Stomach (tissue), 9 donors: ENCODE data around the gene IRAK1. TPM values are rescaled to one million over a fixed set of nuclear protein-coding genes. Genes with fewer than 3 reads are reported as not detected.
"Not testable (repeated sequence)": the region's sequence is repeated elsewhere in the genome, so short reads cannot be mapped to it uniquely, and the experiment has no call there.

ENCODE experiments used
- DNase-seq, 2 donors: peaks; one replicate each; pipeline versions ENCODE4 v3.0.0 to v3.0.0-alpha.2; 2013 to 2019
- H3K27ac ChIP-seq, 5 donors: fragments of 200-600 bp in 4 of 5; sonication (generic) in 4 of 5; one replicate each; pipeline ENCODE4 v1.5.1; 2013 to 2019; ENCODE audit warnings: mild to moderate bottlenecking in 1 of 5, moderate library complexity in 1 of 5
- H3K27me3 ChIP-seq, 3 donors: fragments of 200-600 bp; sonication (generic); one replicate each; pipeline ENCODE4 v1.5.1; 2017 to 2019; ENCODE audit warnings: mixed run types in 1 of 3
- H3K36me3 ChIP-seq, 4 donors: fragments of 200-600 bp; sonication (generic); 1 replicate in 3 of 4; 2 replicates in 1 of 4; pipeline ENCODE4 v1.5.1; 2016 to 2019
- H3K4me1 ChIP-seq, 4 donors: fragments of 200-600 bp; sonication (generic); one replicate each; pipeline ENCODE4 v1.5.1; 2016 to 2019
- H3K4me3 ChIP-seq, 4 donors: fragments of 200-600 bp; sonication (generic) in 3 of 4; one replicate each; pipeline ENCODE4 v1.5.1; 2016 to 2019; ENCODE audit warnings: mild to moderate bottlenecking in 1 of 4
- H3K9me3 ChIP-seq, 4 donors: fragments of 200-600 bp; sonication (generic); one replicate each; pipeline ENCODE4 v1.5.1; 2016 to 2019
- CTCF ChIP-seq, 7 experiments: fragments of 450-650 bp in 4 of 7; fragments of 200-600 bp in 3 of 7; sonication (generic) in 3 of 7; IDR thresholded peaks; one replicate each; pipeline ENCODE4 v1.5.1; 2016 to 2019; ENCODE audit warnings: antibody characterized with exemption in 7 of 7, control low read depth in 2 of 7, mild to moderate bottlenecking in 1 of 7
- EP300 ChIP-seq: sonication (generic); formaldehyde crosslinking; IDR thresholded peaks from one replicate; pipeline ENCODE4 v1.6.1; 2017; ENCODE audit warnings: antibody characterized with exemption
- POLR2A ChIP-seq, 4 donors: fragments of 450-650 bp; IDR thresholded peaks; one replicate each; pipeline ENCODE4 v1.6.1; 2016; ENCODE audit warnings: antibody characterized with exemption in 4 of 4, control low read depth in 2 of 4, mild to moderate bottlenecking in 1 of 4, moderate library complexity in 1 of 4
- POLR2AphosphoS5 ChIP-seq, 3 donors: sonication (generic); formaldehyde crosslinking; IDR thresholded peaks; one replicate each; pipeline ENCODE4 v1.6.1; 2016; ENCODE audit warnings: antibody characterized with exemption in 3 of 3
- WGBS, 5 donors: extraction: QIAGEN DNeasy Blood & Tissue Kit in 3 of 5; methylation state at CpG; one replicate each; pipeline versions ENCODE4 v1.1.5 to v1.1.7; 2013 to 2018; 5-methylcytosine and 5-hydroxymethylcytosine counted together
- intact Hi-C: fragments of 100-400 bp; cut with DNase I; formaldehyde crosslinking; loops from one replicate; pipeline ENCODE4 v1.15.1; 2023; ENCODE audit warnings: low total_unique reads
- polyA plus RNA-seq, 3 donors: library from polyadenylated mRNA; stranded (reverse); fragments of 200-250 nt; gene quantifications; one replicate each; pipeline ENCODE4 v1.2.3, GENCODE V29; 2013
- total RNA-seq, 5 donors: library from RNA; depleted of rRNA; stranded (reverse); fragments of >200 nt; gene quantifications; one replicate each; pipeline versions ENCODE4 v1.1.0 to v1.2.3, GENCODE V29; 2014 to 2016
- donor health status: healthy with polysubstance abuse.
- donor health status: Bipolar disorder and iron deficiency.
- donor health status: healthy.

IRAK1 gene
- total and polyA plus RNA-seq, 8 donors: 25.5 to 211 (median 66.9) TPM

- Histone ChIP-seq H3K9me3 (no peaks in the 10 kb centered on the region), H3K27me3 (peaks cover 0 to 3% (median 0%) of the 10 kb centered on the region in 3 donors), H3K4me3 (no peak overlapping the region), H3K4me1 (peaks cover 0 to 23% (median 10%) of the 10 kb centered on the region in 4 donors), H3K36me3 (no peaks in the 10 kb centered on the region), H3K27ac (no peak overlapping the region)
- TF ChIP-seq POLR2AphosphoS5 (IDR thresholded peaks at IDR 0.05) (no peak), POLR2A (IDR thresholded peaks at IDR 0.05) (no peak), EP300 (no peak)
- intact Hi-C loops: no loop called here
- DNase-seq: no peak
- 79 to 89% (median 81%) methylated on average over 6 to 12 of the region's 12 CpGs for WGBS, 5 donors
Measured at GRCh38 chrX:153983321-153983801, 36.3 kb downstream of the IRAK1 start.

- H3K9me3 ChIP-seq: no peaks in the 10 kb centered on the region
- WGBS, 5 donors: 83 to 88% (median 86%) methylated on average over 17 to 52 of the region's 52 CpGs
Measured at GRCh38 chrX:153981771-153982533, 37.8 kb downstream of the IRAK1 start.

GRCh38 chrX:153981231-153981630 is 38.5 kb downstream of the IRAK1 start:
- no peaks in the 10 kb centered on the region for H3K27me3 ChIP-seq
- H3K9me3 ChIP-seq: no peaks in the 10 kb centered on the region
- intact Hi-C loops: no loop called here
- H3K4me1 ChIP-seq: peaks cover 0 to 21% (median 10%) of the 10 kb centered on the region in 4 donors
- no peak for DNase-seq
- no peak for TF ChIP-seq CTCF (IDR thresholded peaks at IDR 0.05)
- no peak for TF ChIP-seq EP300
- TF ChIP-seq POLR2AphosphoS5 (IDR thresholded peaks at IDR 0.05): no peak
- H3K36me3 ChIP-seq: no peaks in the 10 kb centered on the region
- peak overlapping the region in 4 of 5 donors; percentile 15 to 66 (median 60) for H3K27ac ChIP-seq
- WGBS, 5 donors: 76 to 90% (median 88%) methylated on average over 2 to 7 of the region's 7 CpGs
- H3K4me3 ChIP-seq: no peak overlapping the region

More at GRCh38 chrX:153981771-153982533, 37.8 kb downstream of the IRAK1 start:
- no peak overlapping the region for H3K4me3 ChIP-seq
- no peaks in the 10 kb centered on the region for H3K36me3 ChIP-seq
- DNase-seq: peak in 1 of 2 donors; percentile 46
- H3K27ac ChIP-seq: peak overlapping the region in 3 of 5 donors; percentile 57 to 66 (median 64)
- no peaks in the 10 kb centered on the region for H3K27me3 ChIP-seq
- no peak for TF ChIP-seq EP300
- no peak for TF ChIP-seq CTCF (IDR thresholded peaks at IDR 0.05)
- no peak for TF ChIP-seq POLR2AphosphoS5 (IDR thresholded peaks at IDR 0.05)
- TF ChIP-seq POLR2A (IDR thresholded peaks at IDR 0.05): no peak
- H3K4me1 ChIP-seq: peaks cover 0 to 23% (median 10%) of the 10 kb centered on the region in 4 donors
- intact Hi-C loops: no loop called here

GRCh38 chrX:153980394-153980793 is 39.3 kb downstream of the IRAK1 start:
- H3K4me3 ChIP-seq, H3K27me3 ChIP-seq, H3K36me3 ChIP-seq, H3K9me3 ChIP-seq, intact Hi-C loops: not testable (repeated sequence)
- DNase-seq: peak in 1 of 2 donors; percentile 6
- H3K4me1 ChIP-seq: peaks cover 0 to 16% (median 9%) of the 10 kb centered on the region in 4 donors
- H3K27ac ChIP-seq: peak overlapping the region; percentile 41 to 66 (median 57)
- 21 to 63% (median 43%) methylated on average over 3 to 9 of the region's 10 CpGs for WGBS, 5 donors

GRCh38 chrX:153974726-153975286 is 44.9 kb downstream of the IRAK1 start:
- peak overlapping the region; percentile 1 to 99 (median 99) for H3K27ac ChIP-seq
- intact Hi-C loops: no loop called here

More at GRCh38 chrX:153974726-153975286, 44.9 kb downstream of the IRAK1 start:
- Histone ChIP-seq H3K4me3 (peak overlapping the region in 1 of 4 donors; percentile 90), H3K36me3 (no peaks in the 10 kb centered on the region), H3K9me3 (no peaks in the 10 kb centered on the region), H3K27me3 (no peaks in the 10 kb centered on the region), H3K4me1 (peaks cover 11 to 27% (median 20%) of the 10 kb centered on the region in 4 donors)
- WGBS, 5 donors: 66 to 77% (median 72%) methylated on average over 3 of the region's 3 CpGs
- TF ChIP-seq POLR2A (IDR thresholded peaks at IDR 0.05) (no peak), CTCF (IDR thresholded peaks at IDR 0.05) (no peak), POLR2AphosphoS5 (IDR thresholded peaks at IDR 0.05) (no peak), EP300 (no peak)
- peak in 1 of 2 donors; percentile 12 for DNase-seq
